ENCODE results near the gene EXD3. TPM values are rescaled to one million over a fixed set of nuclear protein-coding genes. Genes with fewer than 3 reads are reported as not detected.

EXD3 gene
- total and polyA plus RNA-seq, 2 of the 13 experiments (the other 11 are each of a cell fraction or from before 2014, with no cell fraction given), result 2.7 to 4.8 TPM

- TF ChIP-seq STAT6 (CRISPR knock-in tag; IDR thresholded peaks at IDR 0.05; ENCODE audit: borderline replicate concordance) (no peak), MIER3 (CRISPR knock-in tag; IDR thresholded peaks at IDR 0.05; ENCODE audit: borderline replicate concordance) (peak; percentile 71; the same call in 1 of the 2 replicates), IRF1 (CRISPR knock-in tag; IDR thresholded peaks at IDR 0.05; ENCODE audit: low read depth) (no peak), MEIS1 (CRISPR knock-in tag; IDR thresholded peaks at IDR 0.05; ENCODE audit: borderline replicate concordance) (no peak), ZNF556 (CRISPR knock-in tag; IDR thresholded peaks at IDR 0.05; ENCODE audit: borderline replicate concordance) (0 out of 2 replicates have a peak, but pooled peaks have one; percentile 36), AHDC1 (CRISPR knock-in tag; IDR thresholded peaks at IDR 0.05; ENCODE audit: borderline replicate concordance) (no peak), ZNF280D (CRISPR knock-in tag; IDR thresholded peaks at IDR 0.05) (no peak), CREM (IDR thresholded peaks at IDR 0.05) (no peak), CREM (CRISPR knock-in tag; IDR thresholded peaks at IDR 0.05) (0 out of 2 replicates have a peak, but pooled peaks have one; percentile 16), ZNF121 (CRISPR knock-in tag; IDR thresholded peaks at IDR 0.05) (peak; percentile 58; the same call in 1 of the 2 replicates), MXD4 (CRISPR knock-in tag; IDR thresholded peaks at IDR 0.05) (no peak), CERS6 (CRISPR knock-in tag; IDR thresholded peaks at IDR 0.05) (no peak)
Measured at GRCh38 chr9:137422604-137423513, at the start of gene EXD3, which contains the start of gene NOXA1 (continued).
